NCI-H345 treated with DMSO at 0.1 percent for 48 hours (cell line): ENCODE results near the gene BAIAP2.

Experiments used
- DNase-seq: peaks from one replicate; lab custom pipeline; 2025; ENCODE audit not compliant: unreplicated experiment; lab: John Stamatoyannopoulos, UW

Gene BAIAP2

GRCh38 chr17:81050645-81051625 lies 16.0 kb downstream of the BAIAP2 start:
- no peak for DNase-seq

- no peak for DNase-seq
Observed at GRCh38 chr17:81052199-81052997, 17.4 kb downstream of the BAIAP2 start.

GRCh38 chr17:81053041-81053970 lies 18.4 kb downstream of the BAIAP2 start:
- no peak for DNase-seq

GRCh38 chr17:81054308-81054707 lies 19.4 kb downstream of the BAIAP2 start:
- DNase-seq = no peak

GRCh38 chr17:81054881-81055370 lies 20.0 kb downstream of the BAIAP2 start:
- DNase-seq = no peak

GRCh38 chr17:81056312-81056711 lies 21.4 kb downstream of the BAIAP2 start:
- DNase-seq = no peak

- no peak for DNase-seq
Observed at GRCh38 chr17:81057079-81057730, 22.3 kb downstream of the BAIAP2 start.

- DNase-seq = no peak
Observed at GRCh38 chr17:81057777-81058176, 22.8 kb downstream of the BAIAP2 start.

GRCh38 chr17:81058263-81058871 lies 23.4 kb downstream of the BAIAP2 start:
- no peak for DNase-seq

- DNase-seq = no peak
Observed at GRCh38 chr17:81059026-81059425, 24.1 kb downstream of the BAIAP2 start.

GRCh38 chr17:81060416-81060815 lies 25.5 kb downstream of the BAIAP2 start:
- no peak for DNase-seq

GRCh38 chr17:81061027-81061735 lies 26.2 kb downstream of the BAIAP2 start:
- no peak for DNase-seq

- no peak for DNase-seq
Observed at GRCh38 chr17:81062014-81062780, 27.2 kb downstream of the BAIAP2 start.

- no peak for DNase-seq
Observed at GRCh38 chr17:81063106-81064093, 28.4 kb downstream of the BAIAP2 start.

- DNase-seq = no peak
Observed at GRCh38 chr17:81064678-81065475, 29.9 kb downstream of the BAIAP2 start.

- no peak for DNase-seq
Observed at GRCh38 chr17:81065500-81065899, 30.5 kb downstream of the BAIAP2 start.
